CD14-positive monocyte (primary cell): Measurements from ENCODE around the gene HAGH. TPM values are rescaled to one million over a fixed set of nuclear protein-coding genes. Genes with fewer than 3 reads are reported as not detected.

Source experiments
- DNase-seq, 3 donors: peaks; one replicate each; pipeline ENCODE4 v3.0.0-alpha.2; 2011 to 2022
- H2AFZ ChIP-seq: 2 replicates; pipeline ENCODE4 v1.6.0; 2012; ENCODE audit warnings: mild to moderate bottlenecking, low read depth, low read length, inconsistent platforms; ENCODE audit not compliant: insufficient read depth, poor library complexity, severe bottlenecking
- H3K27ac ChIP-seq, 2 donors: 1 replicate in 1 of 2; 2 replicates in 1 of 2; pipeline ENCODE4 v1.5.1; 2012 to 2013; ENCODE audit warnings: low read length in 2 of 2, control low read depth in 1 of 2, inconsistent platforms in 1 of 2, low read depth in 1 of 2, mild to moderate bottlenecking in 1 of 2
- H3K27me3 ChIP-seq, 2 donors: one replicate each; pipeline versions ENCODE4 v1.6.0 to v1.6.1; 2011 to 2013; ENCODE audit warnings: low read length in 2 of 2; ENCODE audit not compliant: control insufficient read depth in 2 of 2, insufficient read depth in 2 of 2
- H3K36me3 ChIP-seq, 2 donors: replicated peaks in 1 of 2; 1 replicate in 1 of 2; 2 replicates in 1 of 2; pipeline versions ENCODE4 v1.5.1 to v1.6.1; 2012 to 2013; ENCODE audit warnings: low read length in 2 of 2, control low read depth in 1 of 2, inconsistent platforms in 1 of 2, mild to moderate bottlenecking in 1 of 2; ENCODE audit not compliant: insufficient read depth in 2 of 2, control insufficient read depth in 1 of 2
- H3K4me1 ChIP-seq, 2 donors: 1 replicate in 1 of 2; 2 replicates in 1 of 2; pipeline versions ENCODE4 v1.5.1 to v1.6.1; 2012 to 2013; ENCODE audit warnings: low read length in 2 of 2, control low read depth in 1 of 2, inconsistent platforms in 1 of 2, mild to moderate bottlenecking in 1 of 2, moderate library complexity in 1 of 2; ENCODE audit not compliant: insufficient read depth in 2 of 2, control insufficient read depth in 1 of 2
- H3K4me2 ChIP-seq: replicated peaks from 2 replicates; pipeline ENCODE3; 2012; ENCODE audit warnings: low read length, moderate library complexity, mild to moderate bottlenecking; ENCODE audit not compliant: poor library complexity, severe bottlenecking; ENCODE audit errors: extremely low read depth
- H3K4me3 ChIP-seq, 3 experiments: fragments of 200-600 bp in 1 of 3; sonication (generic) in 1 of 3; replicated peaks in 1 of 3; 1 replicate in 2 of 3; 2 replicates in 1 of 3; pipeline ENCODE4 v1.5.1; 2011 to 2013; ENCODE audit warnings: low read length in 3 of 3, mild to moderate bottlenecking in 3 of 3, control low read depth in 2 of 3, low read depth in 2 of 3, inconsistent platforms in 1 of 3, moderate library complexity in 1 of 3
- H3K79me2 ChIP-seq: 2 replicates; pipeline ENCODE4 v1.6.0; 2012; ENCODE audit warnings: mild to moderate bottlenecking, control low read depth, inconsistent platforms, low read length, moderate library complexity; ENCODE audit not compliant: insufficient read depth
- H3K9ac ChIP-seq: 2 replicates; pipeline ENCODE4 v1.6.0; 2017; ENCODE audit warnings: low read length, mild to moderate bottlenecking; ENCODE audit not compliant: insufficient read depth, poor library complexity, severe bottlenecking
- H3K9me3 ChIP-seq, 2 donors: replicated peaks in 1 of 2; 1 replicate in 1 of 2; 2 replicates in 1 of 2; pipeline versions ENCODE4 v1.5.1 to v1.6.1; 2012 to 2013; ENCODE audit warnings: low read length in 2 of 2, control low read depth in 1 of 2; ENCODE audit not compliant: control insufficient read depth in 1 of 2, insufficient read depth in 1 of 2
- H4K20me1 ChIP-seq: 2 replicates; pipeline ENCODE4 v1.6.0; 2012; ENCODE audit warnings: mild to moderate bottlenecking, low read length, control low read depth, moderate library complexity; ENCODE audit not compliant: insufficient read depth
- H3K27ac Mint-ChIP-seq, 7 donors: one replicate each; pipeline ENCODE4 v1.8.0; 2020; ENCODE audit warnings: mild to moderate bottlenecking in 7 of 7, mixed read lengths in 7 of 7, moderate library complexity in 6 of 7, inconsistent platforms in 2 of 7
- H3K27me3 Mint-ChIP-seq, 3 donors: one replicate each; pipeline ENCODE4 v1.8.0; 2021 to 2022; ENCODE audit warnings: low read depth in 3 of 3, mild to moderate bottlenecking in 3 of 3, mixed read lengths in 3 of 3, moderate library complexity in 3 of 3, inconsistent platforms in 1 of 3
- H3K36me3 Mint-ChIP-seq, 2 donors: one replicate each; pipeline ENCODE4 v1.8.0; 2020; ENCODE audit warnings: mixed read lengths in 2 of 2, inconsistent platforms in 1 of 2, mild to moderate bottlenecking in 1 of 2
- H3K4me1 Mint-ChIP-seq: one replicate; pipeline ENCODE4 v1.8.0; 2020; ENCODE audit warnings: mild to moderate bottlenecking, mixed read lengths
- H3K4me3 Mint-ChIP-seq, 2 donors: one replicate each; pipeline ENCODE4 v1.8.0; 2020; ENCODE audit warnings: mild to moderate bottlenecking in 2 of 2, mixed read lengths in 2 of 2, moderate library complexity in 1 of 2
- H3K9me3 Mint-ChIP-seq, 7 donors: one replicate each; pipeline ENCODE4 v1.8.0; 2020 to 2022; ENCODE audit warnings: mixed read lengths in 7 of 7, mild to moderate bottlenecking in 6 of 7, moderate library complexity in 6 of 7, inconsistent platforms in 2 of 7
- CTCF ChIP-seq: fragments of 200-600 bp; IDR thresholded peaks from one replicate; pipeline ENCODE4 v1.8.0; 2022; ENCODE audit warnings: antibody characterized with exemption, mild to moderate bottlenecking
- WGBS: methylation state at CpG from one replicate; pipeline ENCODE4 v1.1.5; 2013; ENCODE audit warnings: missing lambda C conversion rate; ENCODE audit not compliant: insufficient coverage; 5-methylcytosine and 5-hydroxymethylcytosine counted together
- intact Hi-C, 2 donors: fragments of 100-400 bp; cut with micrococcal nuclease; formaldehyde crosslinking; loops; one replicate each; pipeline versions ENCODE4 v1.15.0 to v1.15.1; 2023
- polyA plus RNA-seq, 3 donors: library from polyadenylated mRNA; depleted of rRNA in 1 of 3; unstranded in 2 of 3; stranded (reverse) in 1 of 3; fragments of 300-500 nt in 2 of 3; fragments of >200 nt in 1 of 3; fragmentation: Illumina TruSeq in 2 of 3; gene quantifications; 1 replicate in 2 of 3; 2 replicates in 1 of 3; pipeline ENCODE4 v1.2.3, GENCODE V29; 2012 to 2021

The HAGH gene
- polyA plus RNA-seq, 3 donors, result 42.6 to 82.1 (median 47.7) TPM

GRCh38 chr16:1789643-1790045 lies 37.0 kb downstream of the HAGH start:
- Histone ChIP-seq H3K79me2 (peaks cover 24% of the 10 kb centered on the region), H4K20me1 (peaks cover 33% of the 10 kb centered on the region), H3K27ac (no peak overlapping the region), H2AFZ (no peak overlapping the region), H3K4me1 (no peaks in the 10 kb centered on the region), H3K4me2 (no peak overlapping the region), H3K9me3 (no peaks in the 10 kb centered on the region), H3K4me3 (no peak overlapping the region), H3K36me3 (peaks cover 42 to 44% of the 10 kb centered on the region in 2 donors), H3K27me3 (no peaks in the 10 kb centered on the region), H3K9ac (no peak overlapping the region)
- H3K4me1 Mint-ChIP-seq, result peaks cover 2% of the 10 kb centered on the region
- no peaks in the 10 kb centered on the region for H3K27me3 Mint-ChIP-seq
- no peak overlapping the region for H3K4me3 Mint-ChIP-seq
- intact Hi-C loops, result loop anchor here in 1 of 2 donors (10.0 kb wide), 2 partner anchors 85 to 365 kb away; partner anchors contain the start of genes MAPK8IP3 and UQCC4
- no peaks in the 10 kb centered on the region for H3K9me3 Mint-ChIP-seq
- no peak overlapping the region for H3K27ac Mint-ChIP-seq
- peaks cover 18 to 55% of the 10 kb centered on the region in 2 donors for H3K36me3 Mint-ChIP-seq
- no peak for DNase-seq
- TF ChIP-seq CTCF, result no peak
- WGBS, result 91% methylated on average over 19 of the region's 25 CpGs

GRCh38 chr16:1788708-1789100 lies 37.9 kb downstream of the HAGH start:
- Histone ChIP-seq H3K36me3 (peaks cover 42 to 44% of the 10 kb centered on the region in 2 donors), H4K20me1 (peaks cover 33% of the 10 kb centered on the region)

More at GRCh38 chr16:1788708-1789100, 37.9 kb downstream of the HAGH start:
- DNase-seq, result no peak
- H3K27ac ChIP-seq, result no peak overlapping the region
- Mint-ChIP-seq H3K27ac (no peak overlapping the region), H3K36me3 (peaks cover 18 to 55% of the 10 kb centered on the region in 2 donors), H3K4me3 (no peak overlapping the region), H3K9me3 (no peaks in the 10 kb centered on the region), H3K4me1 (peaks cover 8% of the 10 kb centered on the region), H3K27me3 (no peaks in the 10 kb centered on the region)
- H3K79me2 ChIP-seq, result peaks cover 33% of the 10 kb centered on the region
- H3K4me1 ChIP-seq, result peaks cover 6 to 7% of the 10 kb centered on the region in 2 donors
- H3K4me2 ChIP-seq, result no peak overlapping the region
- H3K27me3 ChIP-seq, result no peaks in the 10 kb centered on the region
- intact Hi-C loops, result loop anchor here in 1 of 2 donors (10.0 kb wide), 2 partner anchors 84 to 364 kb away; partner anchors contain the start of genes MAPK8IP3 and UQCC4
- no peak overlapping the region for H2AFZ ChIP-seq
- H3K9ac ChIP-seq, result no peak overlapping the region
- no peak overlapping the region for H3K4me3 ChIP-seq
- no peak for TF ChIP-seq CTCF
- no peaks in the 10 kb centered on the region for H3K9me3 ChIP-seq
- WGBS, result 86% methylated on average over 19 of the region's 19 CpGs
